ENCODE measurements around the gene HSD17B11. TPM values are rescaled to one million over a fixed set of nuclear protein-coding genes. Genes with fewer than 3 reads are reported as not detected.

HSD17B11 gene
- total RNA-seq, 1 donor: 49.6 TPM

DNA sequence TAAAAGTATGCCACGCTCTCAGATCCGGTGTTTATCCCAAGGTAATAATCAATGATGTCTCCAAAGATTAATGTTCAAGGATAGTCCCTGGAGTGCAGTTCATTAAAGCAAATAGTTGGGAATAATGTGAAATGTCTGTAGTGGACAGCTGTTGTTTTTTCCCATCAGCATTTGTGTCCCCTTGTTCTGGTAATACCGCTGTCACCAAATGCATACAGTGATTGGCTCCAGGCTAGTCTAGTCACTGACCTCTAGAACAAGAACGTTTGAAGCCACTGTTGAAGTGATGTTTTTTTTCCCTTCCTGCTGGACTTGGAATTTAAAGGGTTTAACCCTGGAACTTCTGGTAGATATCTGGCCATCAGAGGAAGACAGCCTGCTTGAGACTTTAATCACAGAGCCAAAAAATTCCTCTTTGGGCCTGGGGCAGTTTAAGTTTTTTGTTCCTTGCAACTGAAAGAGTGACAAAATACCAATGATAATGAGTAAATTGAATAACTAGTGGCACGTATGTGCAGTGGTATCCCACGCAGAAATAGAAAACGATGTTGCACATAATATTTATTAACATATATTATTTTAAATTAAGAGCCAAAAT, 30.6 kb downstream of the HSD17B11 start:
- H3K4me1 ChIP-seq (ENCODE audit: insufficient read depth, low read length): no peaks in the 10 kb centered on the region
- no peaks in the 10 kb centered on the region for H4K20me1 ChIP-seq (ENCODE audit: insufficient read depth, low read length)
- no peaks in the 10 kb centered on the region for H3K36me3 ChIP-seq (ENCODE audit: insufficient read depth, low read length)
- H3K4me3 ChIP-seq (ENCODE audit: insufficient read depth, low read length): no peak overlapping the region
- no peaks in the 10 kb centered on the region for H3K79me2 ChIP-seq (ENCODE audit: insufficient read depth, low read length)
- TF ChIP-seq, protein P1, sequence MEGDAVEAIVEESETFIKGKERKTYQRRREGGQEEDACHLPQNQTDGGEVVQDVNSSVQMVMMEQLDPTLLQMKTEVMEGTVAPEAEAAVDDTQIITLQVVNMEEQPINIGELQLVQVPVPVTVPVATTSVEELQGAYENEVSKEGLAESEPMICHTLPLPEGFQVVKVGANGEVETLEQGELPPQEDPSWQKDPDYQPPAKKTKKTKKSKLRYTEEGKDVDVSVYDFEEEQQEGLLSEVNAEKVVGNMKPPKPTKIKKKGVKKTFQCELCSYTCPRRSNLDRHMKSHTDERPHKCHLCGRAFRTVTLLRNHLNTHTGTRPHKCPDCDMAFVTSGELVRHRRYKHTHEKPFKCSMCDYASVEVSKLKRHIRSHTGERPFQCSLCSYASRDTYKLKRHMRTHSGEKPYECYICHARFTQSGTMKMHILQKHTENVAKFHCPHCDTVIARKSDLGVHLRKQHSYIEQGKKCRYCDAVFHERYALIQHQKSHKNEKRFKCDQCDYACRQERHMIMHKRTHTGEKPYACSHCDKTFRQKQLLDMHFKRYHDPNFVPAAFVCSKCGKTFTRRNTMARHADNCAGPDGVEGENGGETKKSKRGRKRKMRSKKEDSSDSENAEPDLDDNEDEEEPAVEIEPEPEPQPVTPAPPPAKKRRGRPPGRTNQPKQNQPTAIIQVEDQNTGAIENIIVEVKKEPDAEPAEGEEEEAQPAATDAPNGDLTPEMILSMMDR (IDR thresholded peaks at IDR 0.05; ENCODE audit: extremely low read depth, low read depth, low read length): no peak
- no peaks in the 10 kb centered on the region for H3K9me3 ChIP-seq (ENCODE audit: low read depth, low read length)
- no peak for DNase-seq (ENCODE audit: insufficient read length, low spot score, missing footprints)
- H2AFZ ChIP-seq (ENCODE audit: low read length): no peak overlapping the region
- H3K4me2 ChIP-seq (ENCODE audit: insufficient read depth, low read length): no peak overlapping the region
- no peaks in the 10 kb centered on the region for H3K27me3 ChIP-seq (ENCODE audit: insufficient read depth, low read length)
- H3K27ac ChIP-seq (ENCODE audit: low read depth, low read length): no peak overlapping the region

DNA sequence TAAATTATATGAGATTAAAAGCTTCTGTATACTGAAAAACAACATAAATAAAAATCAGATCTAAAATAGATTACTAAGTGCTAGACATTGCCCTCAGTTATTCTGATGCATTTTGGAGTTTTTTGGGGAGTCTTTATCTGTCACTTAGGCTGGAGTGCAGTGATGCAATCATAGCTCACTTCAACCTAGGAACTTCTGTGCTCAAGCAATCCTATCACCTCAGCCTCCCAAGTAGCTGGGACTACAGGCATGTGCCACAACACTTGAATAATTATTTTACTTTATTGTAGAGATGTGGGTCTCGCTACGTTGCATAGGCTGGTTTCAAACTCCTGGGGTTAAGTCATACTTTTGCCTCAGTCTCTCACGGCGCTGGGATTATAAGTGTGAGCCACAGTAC, 31.7 kb downstream of the HSD17B11 start:
- Histone ChIP-seq H3K36me3 (ENCODE audit: insufficient read depth, low read length) (no peaks in the 10 kb centered on the region), H3K4me3 (ENCODE audit: insufficient read depth, low read length) (no peak overlapping the region), H3K27me3 (ENCODE audit: insufficient read depth, low read length) (no peaks in the 10 kb centered on the region), H3K27ac (ENCODE audit: low read depth, low read length) (no peak overlapping the region), H4K20me1 (ENCODE audit: insufficient read depth, low read length) (no peaks in the 10 kb centered on the region), H3K4me2 (ENCODE audit: insufficient read depth, low read length) (no peak overlapping the region), H3K9me3 (ENCODE audit: low read depth, low read length) (no peaks in the 10 kb centered on the region), H3K79me2 (ENCODE audit: insufficient read depth, low read length) (no peaks in the 10 kb centered on the region), H3K4me1 (ENCODE audit: insufficient read depth, low read length) (peaks cover 9% of the 10 kb centered on the region), H2AFZ (ENCODE audit: low read length) (no peak overlapping the region)
- DNase-seq (ENCODE audit: insufficient read length, low spot score, missing footprints): no peak
- TF ChIP-seq, protein P1 (IDR thresholded peaks at IDR 0.05; ENCODE audit: extremely low read depth, low read depth, low read length): no peak

DNA sequence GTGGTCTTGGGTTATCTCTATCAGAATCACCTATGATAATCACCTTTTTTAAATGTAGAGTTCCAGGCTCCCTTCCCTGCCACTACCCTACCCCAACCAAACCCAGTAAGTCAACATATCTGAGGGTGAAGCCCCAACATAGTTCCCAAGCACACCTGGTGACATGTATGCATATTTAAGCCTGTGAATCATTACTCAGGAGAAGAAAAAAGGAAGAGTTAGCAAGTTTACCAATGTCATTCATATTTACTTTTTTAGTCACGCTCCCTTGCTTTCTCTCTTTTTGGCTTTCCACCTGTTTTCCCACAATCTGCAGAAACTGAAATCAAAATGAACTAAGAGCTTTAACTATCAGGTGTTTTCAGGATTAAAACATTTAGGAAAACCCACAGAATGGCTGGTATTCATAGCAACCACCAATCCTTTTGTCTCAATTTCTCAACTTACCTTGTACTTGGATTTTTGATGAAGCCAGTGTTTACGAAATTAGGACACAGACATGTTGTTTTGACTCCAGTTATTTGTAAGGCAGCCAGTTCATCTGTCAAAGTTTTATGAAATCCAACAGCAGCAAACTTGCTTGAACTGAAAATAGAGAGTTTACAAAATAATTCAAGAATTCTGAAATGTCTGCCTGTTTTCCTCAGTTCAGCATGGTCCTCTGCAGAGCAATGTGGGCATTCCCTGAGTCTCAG, 34.0 kb downstream of the HSD17B11 start:
- Histone ChIP-seq H4K20me1 (ENCODE audit: insufficient read depth, low read length) (no peaks in the 10 kb centered on the region), H3K27me3 (ENCODE audit: insufficient read depth, low read length) (no peaks in the 10 kb centered on the region)
- no peak for DNase-seq (ENCODE audit: insufficient read length, low spot score, missing footprints)

More for the DNA sequence above, 34.0 kb downstream of the HSD17B11 start:
- Histone ChIP-seq H3K9me3 (ENCODE audit: low read depth, low read length) (no peaks in the 10 kb centered on the region), H2AFZ (ENCODE audit: low read length) (no peak overlapping the region), H3K36me3 (ENCODE audit: insufficient read depth, low read length) (no peaks in the 10 kb centered on the region), H3K27ac (ENCODE audit: low read depth, low read length) (no peak overlapping the region), H3K4me1 (ENCODE audit: insufficient read depth, low read length) (peaks cover 14% of the 10 kb centered on the region), H3K4me3 (ENCODE audit: insufficient read depth, low read length) (no peak overlapping the region), H3K79me2 (ENCODE audit: insufficient read depth, low read length) (no peaks in the 10 kb centered on the region), H3K4me2 (ENCODE audit: insufficient read depth, low read length) (no peak overlapping the region)
- TF ChIP-seq, protein P1 (IDR thresholded peaks at IDR 0.05; ENCODE audit: extremely low read depth, low read depth, low read length): no peak
